DMS 273 treated with DMSO at 0.1 percent for 48 hours (cell line): ENCODE measurements around the gene ABCD1.
"Not testable (repeated sequence)": the region's sequence is repeated elsewhere in the genome, so short reads cannot be mapped to it uniquely, and the experiment has no call there.

ENCODE experiments used
- DNase-seq: peaks from one replicate; lab custom pipeline; 2025; lab: John Stamatoyannopoulos, UW

ABCD1 gene

GRCh38 chrX:153724252-153725038, at the start of gene ABCD1, which contains the start of gene BCAP31:
Gene ABCD1, plus strand, starts transcription at chrX:153724856. Its CDS starts 411 bp downstream, at chrX:153725267.
Gene BCAP31, minus strand, starts transcription at chrX:153724387. Its CDS starts 1,143 bp downstream, at chrX:153723244.
- peak; percentile 79 for DNase-seq

GRCh38 chrX:153681175-153681574, 43.5 kb upstream of the ABCD1 start:
- DNase-seq = no peak

DNA sequence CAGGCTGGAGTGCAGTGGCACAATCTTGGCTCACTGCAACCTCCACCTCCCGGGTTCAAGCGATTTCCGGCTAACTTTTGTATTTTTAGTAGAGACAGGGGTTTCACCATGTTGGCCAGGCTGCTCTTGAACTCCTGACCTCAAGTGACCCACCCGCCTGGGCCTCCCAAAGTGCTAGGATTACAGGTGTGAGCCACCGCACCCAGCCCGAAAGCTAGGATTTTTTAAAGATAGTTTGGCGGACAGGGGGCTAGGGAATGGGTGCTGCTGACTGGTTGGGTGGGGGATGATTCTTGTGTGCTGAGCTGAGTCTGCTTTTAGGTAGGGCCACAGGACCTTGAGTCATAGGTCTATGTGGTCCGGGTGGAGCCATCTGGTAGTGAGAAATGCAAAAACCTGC, 41.2 kb upstream of the ABCD1 start:
- DNase-seq = not testable (repeated sequence)

GRCh38 chrX:153684467-153685155, 40.0 kb upstream of the ABCD1 start:
- no peak for DNase-seq

DNA sequence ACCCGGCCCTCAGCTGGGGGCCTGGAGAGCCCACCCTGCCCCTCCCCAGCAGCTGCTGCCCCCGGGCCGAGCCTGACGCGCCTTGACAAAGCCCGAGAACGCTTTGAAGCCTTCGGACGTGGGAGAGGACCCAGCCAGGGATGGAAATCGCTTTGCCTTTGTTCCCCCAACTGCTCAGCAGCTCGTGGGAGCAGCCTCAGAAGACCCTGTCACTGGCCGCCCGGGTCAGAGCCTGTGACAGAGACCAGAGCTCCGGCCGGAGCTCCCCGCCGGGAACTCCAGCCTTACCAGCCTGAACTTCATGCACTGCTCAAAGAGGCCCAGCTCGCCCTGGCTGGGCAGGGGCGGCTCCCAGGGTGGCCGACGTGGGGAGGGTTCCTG, 39.5 kb upstream of the ABCD1 start:
- DNase-seq = no peak

DNA sequence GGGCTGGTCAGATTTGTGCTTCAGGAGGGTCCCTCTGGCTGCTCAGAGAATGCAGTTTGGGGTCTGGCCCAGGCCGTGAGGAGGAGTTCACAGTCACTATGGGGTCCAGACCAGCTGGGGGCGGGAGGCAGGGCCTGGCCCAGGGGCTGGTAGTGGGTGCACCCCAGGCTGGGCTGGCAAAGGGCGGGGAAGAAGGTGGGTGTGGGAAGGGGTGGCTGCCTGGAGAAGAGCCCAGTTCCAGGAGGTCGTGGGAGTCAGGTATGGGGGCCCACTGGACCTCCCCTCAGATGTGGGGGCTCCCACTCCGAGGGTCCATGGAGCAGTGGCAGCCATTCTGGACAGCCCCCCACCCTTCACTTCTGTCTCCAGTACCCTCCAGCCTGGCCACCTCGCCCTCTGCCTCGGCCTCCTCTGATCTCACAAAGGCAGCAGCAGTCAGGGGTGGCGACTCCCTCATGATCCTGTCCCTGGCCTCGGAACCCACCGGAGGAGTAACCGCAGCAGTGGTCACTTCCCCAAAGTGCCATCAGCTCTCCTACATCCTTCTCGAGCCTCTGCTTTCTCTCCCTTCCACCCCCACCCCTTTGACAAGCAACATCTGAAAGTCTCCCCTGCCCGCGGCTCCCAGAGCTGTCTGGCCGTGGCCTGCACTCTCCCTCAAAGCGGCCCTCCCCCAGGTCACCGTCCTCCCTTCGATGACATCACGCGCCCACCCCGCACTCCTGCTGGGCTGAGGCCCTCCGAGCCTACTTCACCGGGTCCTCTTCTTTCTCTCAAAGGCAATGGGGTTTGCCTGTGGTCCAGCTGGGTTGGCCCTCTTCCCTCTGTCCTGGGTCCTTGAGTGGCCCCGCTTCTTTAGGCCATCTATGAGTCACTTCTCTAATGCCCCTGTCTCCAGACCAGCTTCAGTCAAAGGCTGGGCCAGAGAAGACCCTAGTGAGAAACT, 38.6 kb upstream of the ABCD1 start:
- no peak for DNase-seq

- no peak for DNase-seq
Observed at GRCh38 chrX:153686711-153687110, 37.9 kb upstream of the ABCD1 start.

- DNase-seq = no peak
Observed at GRCh38 chrX:153687121-153688039, 37.3 kb upstream of the ABCD1 start, which contains the start of gene SLC6A8. Gene SLC6A8, plus strand, starts transcription at chrX:153687926. Its CDS starts 649 bp downstream, at chrX:153688575.

DNA sequence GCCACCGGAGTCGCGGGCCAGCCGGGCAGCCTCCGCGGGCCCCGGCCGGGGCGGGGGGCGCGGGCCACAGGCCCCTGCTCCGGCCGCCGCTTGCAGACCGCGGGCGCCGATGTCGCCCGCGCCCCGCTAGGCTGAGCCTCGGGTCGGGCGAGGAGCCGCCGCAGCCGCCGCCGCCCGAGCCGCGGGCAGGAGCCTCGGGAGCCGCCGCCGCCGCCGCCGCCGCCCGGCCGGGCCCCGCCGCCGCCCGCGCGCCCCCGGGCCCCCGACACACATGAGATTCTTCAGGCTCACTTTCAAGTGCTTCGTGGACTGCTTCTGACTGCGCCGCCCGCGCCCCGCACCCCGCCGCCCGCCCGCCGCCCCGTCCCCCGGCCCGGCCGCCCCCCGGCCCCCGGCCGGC, 36.6 kb upstream of the ABCD1 start:
- no peak for DNase-seq

DNA sequence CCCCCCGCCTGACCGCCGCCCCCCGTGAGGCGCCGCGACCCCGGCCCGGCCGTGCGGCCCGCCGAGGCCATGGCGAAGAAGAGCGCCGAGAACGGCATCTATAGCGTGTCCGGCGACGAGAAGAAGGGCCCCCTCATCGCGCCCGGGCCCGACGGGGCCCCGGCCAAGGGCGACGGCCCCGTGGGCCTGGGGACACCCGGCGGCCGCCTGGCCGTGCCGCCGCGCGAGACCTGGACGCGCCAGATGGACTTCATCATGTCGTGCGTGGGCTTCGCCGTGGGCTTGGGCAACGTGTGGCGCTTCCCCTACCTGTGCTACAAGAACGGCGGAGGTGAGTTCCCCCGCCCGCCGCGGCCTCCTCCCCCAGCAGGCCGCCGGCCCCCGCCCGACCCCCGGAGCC, 36.1 kb upstream of the ABCD1 start:
- no peak for DNase-seq

DNA sequence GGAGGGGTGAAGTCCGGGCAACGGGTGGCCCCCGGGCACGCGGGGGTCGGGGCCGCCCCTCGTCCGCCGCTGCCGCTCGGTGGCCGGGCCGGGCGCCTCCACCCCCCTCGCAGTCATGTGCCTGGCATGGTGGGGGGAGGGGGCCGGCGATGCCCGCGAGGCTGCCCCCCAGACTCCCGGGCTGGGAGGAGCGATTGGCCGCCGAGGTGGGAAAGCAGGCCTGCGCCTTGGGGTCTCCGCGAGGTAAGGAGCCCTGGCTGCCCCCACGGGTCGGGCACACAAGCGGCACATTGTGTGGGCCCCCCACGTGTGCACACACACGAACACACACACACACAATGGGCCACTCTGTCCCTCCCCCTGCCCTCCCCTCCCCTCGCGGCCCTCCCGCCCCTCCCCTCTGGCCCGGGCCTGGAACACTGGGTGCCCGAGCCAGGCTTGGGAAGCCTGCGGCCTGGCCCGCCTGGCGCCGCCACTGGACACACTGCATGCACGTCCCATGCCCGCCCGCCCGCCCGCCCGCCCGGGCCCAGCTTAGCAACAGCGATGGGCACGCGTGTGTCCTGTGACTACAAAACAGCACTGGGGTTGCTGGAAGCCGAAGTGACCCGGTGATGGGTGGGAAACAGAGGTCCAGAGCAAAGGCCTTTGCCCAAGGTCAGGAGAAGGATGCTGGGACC, 35.6 kb upstream of the ABCD1 start:
- no peak for DNase-seq

- no peak for DNase-seq
Observed at GRCh38 chrX:153689654-153690465, 34.8 kb upstream of the ABCD1 start.

GRCh38 chrX:153690466-153690865, 34.2 kb upstream of the ABCD1 start:
- DNase-seq = no peak

GRCh38 chrX:153691032-153691827, 33.4 kb upstream of the ABCD1 start:
- DNase-seq = not testable (repeated sequence)

DNA sequence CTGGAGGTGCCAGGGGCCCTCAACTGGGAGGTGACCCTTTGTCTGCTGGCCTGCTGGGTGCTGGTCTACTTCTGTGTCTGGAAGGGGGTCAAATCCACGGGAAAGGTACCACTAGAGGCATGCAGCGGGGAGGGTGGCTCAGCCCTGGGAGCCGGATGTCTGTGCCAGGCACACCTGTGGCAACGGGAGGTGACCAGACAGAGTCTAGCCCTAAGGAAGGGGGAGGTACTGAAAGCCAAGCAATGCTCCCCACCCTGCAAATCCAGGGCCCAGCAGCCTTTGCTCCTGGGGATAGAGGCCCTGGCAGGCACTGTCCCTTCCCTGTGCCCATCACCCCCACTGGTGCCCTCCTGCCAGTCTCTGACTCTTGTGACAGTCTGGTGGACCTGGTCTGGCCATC, 32.7 kb upstream of the ABCD1 start:
- DNase-seq = no peak

DNA sequence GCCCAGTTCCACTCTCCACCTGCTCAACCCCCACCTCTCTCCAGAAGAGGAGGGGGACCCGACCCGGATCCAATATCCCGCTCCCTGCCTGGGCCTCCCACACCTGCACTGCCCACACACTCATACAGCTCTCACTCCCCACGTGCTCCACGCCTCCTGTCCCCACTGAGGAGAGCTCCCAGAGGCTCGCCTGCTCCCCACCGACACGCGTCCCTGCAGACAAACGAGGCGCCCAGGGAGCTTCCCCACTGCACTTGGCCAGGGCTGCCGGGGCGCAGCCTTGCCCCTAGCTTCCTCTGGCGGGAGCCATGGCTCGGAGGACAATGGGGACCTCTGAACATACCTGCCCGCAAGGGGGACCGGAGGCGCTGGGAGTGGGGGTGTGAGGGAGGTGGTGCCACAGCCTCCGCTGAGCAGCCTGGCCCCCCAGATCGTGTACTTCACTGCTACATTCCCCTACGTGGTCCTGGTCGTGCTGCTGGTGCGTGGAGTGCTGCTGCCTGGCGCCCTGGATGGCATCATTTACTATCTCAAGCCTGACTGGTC, 32.0 kb upstream of the ABCD1 start:
- no peak for DNase-seq

- no peak for DNase-seq
Observed at GRCh38 chrX:153693216-153694086, 31.2 kb upstream of the ABCD1 start.
